ENCODE results near the gene MYO7A.

MYO7A gene

GRCh38 chr11:77129842-77130756 lies 2.1 kb downstream of the MYO7A start:
- DNase-seq: no peak

GRCh38 chr11:77130763-77131513 lies 2.9 kb downstream of the MYO7A start:
- DNase-seq: no peak

DNA sequence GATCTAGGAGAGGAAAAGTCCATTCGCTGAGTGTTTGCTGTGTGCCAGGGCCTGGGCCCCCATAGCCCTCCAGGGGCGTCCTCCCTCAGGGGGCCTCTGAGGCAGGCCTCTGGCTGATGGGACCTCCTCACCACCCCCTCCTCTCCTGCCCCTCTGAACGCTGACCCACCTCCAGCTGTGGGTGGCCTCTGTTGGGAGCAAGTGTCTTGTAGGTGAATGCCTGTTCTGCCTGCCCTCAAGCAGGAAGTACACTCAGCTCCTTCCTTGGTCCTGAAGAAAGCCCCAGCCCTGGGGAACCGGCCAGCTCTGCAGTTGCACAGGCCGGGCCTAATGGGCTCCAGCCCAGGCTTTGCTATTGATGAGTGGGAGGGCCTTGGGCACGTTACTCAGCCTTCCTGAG lies 3.5 kb downstream of the MYO7A start:
- no peak for DNase-seq

DNA sequence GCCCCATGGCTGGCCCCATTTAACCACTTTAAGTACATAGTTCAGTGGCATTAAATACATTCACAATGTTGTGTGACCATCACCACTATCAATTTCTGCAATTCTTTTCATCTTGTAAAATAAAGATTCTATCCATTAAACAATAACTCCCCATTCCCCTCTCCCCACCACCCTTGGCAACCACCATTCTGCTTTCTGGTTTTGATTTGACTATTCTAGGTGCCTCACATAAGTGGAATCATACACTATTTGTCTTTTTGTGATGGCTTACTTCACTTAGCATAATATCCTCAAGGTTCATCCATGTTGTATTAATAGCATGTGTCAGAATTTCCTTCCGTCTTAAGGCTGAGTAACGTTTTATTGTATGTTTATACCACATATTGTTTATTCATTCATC lies 7.0 kb downstream of the MYO7A start:
- no peak for DNase-seq

- no peak for DNase-seq
Measured at GRCh38 chr11:77136074-77136473, 8.0 kb downstream of the MYO7A start.

DNA sequence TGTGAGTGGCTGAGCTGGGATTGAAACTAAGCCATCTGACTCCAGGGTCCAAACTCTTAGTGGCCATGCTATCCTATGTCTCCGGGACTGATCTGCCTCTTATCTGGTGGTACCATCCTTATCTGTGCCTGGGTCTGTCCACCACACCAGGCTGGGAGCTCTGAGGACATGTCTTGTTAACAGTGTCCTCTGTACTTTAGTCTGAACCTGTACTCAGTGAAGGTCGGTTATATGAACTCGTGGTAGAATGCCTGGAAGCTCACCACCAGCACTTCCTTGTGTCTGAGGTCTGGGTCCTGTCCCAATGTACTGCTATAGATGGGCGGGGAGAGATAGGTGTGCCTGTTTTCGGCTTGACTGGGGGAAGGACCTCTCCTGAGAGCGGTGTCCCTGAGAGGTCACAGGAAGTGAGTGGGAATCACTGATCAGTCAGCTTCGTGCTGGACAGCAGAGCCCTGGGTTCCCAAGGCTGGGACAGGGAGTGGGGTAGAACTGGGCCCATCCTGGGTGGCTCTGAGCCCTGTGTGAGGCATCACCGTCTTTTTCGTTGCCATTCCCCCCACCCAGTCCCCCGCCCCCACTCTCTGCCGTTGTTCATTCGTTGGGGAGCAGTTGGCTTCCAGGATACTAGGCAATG lies 8.9 kb downstream of the MYO7A start:
- no peak for DNase-seq

- no peak for DNase-seq
Measured at GRCh38 chr11:77137421-77137820, 9.4 kb downstream of the MYO7A start.

GRCh38 chr11:77138106-77138649 lies 10.1 kb downstream of the MYO7A start:
- no peak for DNase-seq

- DNase-seq: no peak
Measured at GRCh38 chr11:77139201-77139600, 11.2 kb downstream of the MYO7A start.

DNA sequence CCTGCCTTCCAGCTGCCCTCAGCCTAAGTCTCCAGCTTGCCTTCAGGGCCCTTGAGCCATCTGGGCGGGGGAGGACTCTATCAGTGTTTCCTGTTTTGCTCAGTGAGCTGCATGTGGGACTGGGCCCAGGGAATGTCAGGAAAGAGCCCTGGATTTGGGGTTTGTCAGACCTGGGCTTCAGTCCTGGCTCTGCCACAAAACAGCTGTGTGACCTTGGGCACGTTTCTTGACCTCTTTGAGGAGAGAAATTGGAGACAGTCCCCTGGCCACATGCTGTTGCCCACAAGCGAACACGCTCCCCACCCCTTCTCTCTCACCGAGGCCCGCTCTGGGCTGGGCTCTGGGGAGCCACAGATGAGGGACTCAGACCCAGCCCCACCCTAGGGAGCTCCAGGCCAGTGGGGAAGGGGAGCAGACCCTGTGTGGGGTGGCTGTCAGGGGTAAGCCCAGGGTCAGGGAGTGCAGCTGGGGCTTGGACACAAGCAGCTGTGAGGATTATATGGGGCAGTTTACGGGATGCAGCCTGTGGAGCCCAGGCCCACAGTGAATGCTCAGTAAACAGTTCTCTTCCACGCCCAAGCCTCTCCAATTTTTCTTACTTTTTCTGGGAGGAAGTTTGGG lies 12.3 kb downstream of the MYO7A start:
- no peak for DNase-seq

- DNase-seq: no peak
Measured at GRCh38 chr11:77141034-77141433, 13.0 kb downstream of the MYO7A start.

GRCh38 chr11:77141475-77141874 lies 13.4 kb downstream of the MYO7A start:
- DNase-seq: no peak

GRCh38 chr11:77142091-77142975 lies 14.3 kb downstream of the MYO7A start:
- no peak for DNase-seq

- DNase-seq: no peak
Measured at GRCh38 chr11:77143405-77144020, 15.5 kb downstream of the MYO7A start.

GRCh38 chr11:77144196-77144856 lies 16.3 kb downstream of the MYO7A start:
- DNase-seq: no peak

DNA sequence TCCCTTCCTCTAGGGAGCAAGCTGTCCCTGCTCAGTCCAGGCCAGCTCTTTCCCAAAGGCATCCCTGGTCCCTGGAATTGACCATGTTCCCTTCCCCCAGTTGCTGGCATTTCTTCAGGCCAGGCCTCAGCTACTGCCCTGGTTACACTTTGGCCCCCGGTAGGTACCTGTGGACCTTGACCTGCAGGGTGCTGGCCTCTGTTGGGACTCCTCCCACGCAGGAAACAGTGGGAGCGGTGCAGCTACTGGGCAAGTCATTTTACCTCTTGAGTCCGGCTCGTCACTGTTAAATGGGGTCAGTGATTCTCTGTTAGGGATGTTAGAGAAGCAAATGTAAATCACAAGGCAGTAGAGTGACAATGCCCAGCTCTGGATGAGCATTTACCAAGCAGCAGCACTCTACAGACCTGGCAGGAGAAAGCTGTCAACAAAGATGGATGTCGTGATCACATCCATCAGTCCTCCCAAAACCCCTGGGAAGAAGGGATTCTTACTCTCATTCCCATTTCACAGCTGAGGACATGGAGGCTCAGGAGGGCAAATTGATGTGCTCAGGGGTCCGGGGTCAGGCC lies 16.9 kb downstream of the MYO7A start:
- DNase-seq: no peak

DNA sequence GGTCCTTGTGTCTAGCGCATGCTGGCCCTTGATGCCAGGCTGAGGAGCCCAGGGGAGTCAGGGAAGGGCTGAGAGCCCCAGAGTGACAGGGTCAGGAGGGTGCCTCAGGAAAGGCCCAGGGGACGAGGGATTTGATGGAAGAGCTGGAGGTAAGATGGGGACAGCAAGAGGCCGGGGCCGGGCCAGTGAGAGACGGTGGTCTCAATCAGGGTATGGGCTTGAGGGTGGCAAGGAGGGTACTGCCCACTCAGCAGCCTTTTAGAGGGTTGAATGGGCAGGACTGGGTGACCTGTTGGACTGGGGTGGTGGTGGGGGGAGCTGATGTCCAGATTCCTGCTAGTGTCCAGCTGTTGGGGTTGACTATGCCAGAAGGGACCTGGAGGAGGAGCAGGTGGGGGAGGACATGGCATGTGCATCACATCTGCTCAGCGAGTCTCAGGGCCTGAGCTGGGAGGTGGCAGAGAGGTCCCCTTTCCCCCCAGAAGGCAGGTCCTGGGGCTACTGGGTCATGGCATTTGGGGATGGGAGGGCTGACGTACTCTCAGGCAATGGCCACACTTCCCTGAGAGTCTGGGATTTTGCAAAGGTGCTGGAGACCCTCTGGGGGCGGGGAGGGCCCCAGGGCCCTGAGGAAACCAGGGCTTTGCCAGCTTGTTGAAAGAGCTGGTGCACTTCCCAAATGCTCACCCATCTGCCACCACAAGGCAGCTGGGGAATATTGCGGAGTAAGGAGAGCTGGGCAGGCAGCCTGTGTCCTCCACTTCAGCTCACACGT lies 18.4 kb downstream of the MYO7A start:
- DNase-seq: no peak

DNA sequence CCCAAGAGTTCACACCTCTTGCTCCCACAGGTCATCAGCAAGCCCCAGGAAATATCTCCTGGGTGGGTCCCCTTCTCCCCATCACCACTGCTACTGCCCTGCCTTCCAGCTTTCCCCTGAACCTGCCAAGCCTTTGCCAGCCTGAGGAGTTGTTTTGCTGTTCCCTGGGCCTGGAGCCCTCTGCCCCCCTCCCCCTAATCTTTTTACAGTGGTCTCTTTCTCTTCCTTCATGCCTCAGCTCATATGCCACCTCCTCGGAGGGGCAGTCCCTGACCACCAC lies 18.9 kb downstream of the MYO7A start:
- no peak for DNase-seq

- no peak for DNase-seq
Measured at GRCh38 chr11:77147668-77148321, 19.7 kb downstream of the MYO7A start.
